Right lobe of liver (tissue), 4 donors: Measurements from ENCODE around the gene PLA2G2D.

Experiments
- POLR2A ChIP-seq: fragments of 450-650 bp; IDR thresholded peaks from one replicate; pipeline ENCODE4 v1.6.1; 2017; ENCODE audit warnings: antibody characterized with exemption, mild to moderate bottlenecking
- TF ChIP-seq, protein P1 (sequence below), 4 donors: fragments of 200-600 bp in 3 of 4; fragments of 450-650 bp in 1 of 4; IDR thresholded peaks; one replicate each; pipeline versions ENCODE4 v1.5.1 to v1.8.0; 2016 to 2022; ENCODE audit warnings: antibody characterized with exemption in 4 of 4, mild to moderate bottlenecking in 2 of 4
- donor health status: DM: no; HTN: no; CAD: no.
- donor health status: DM: no; HTN: no; CAD: no.
- donor health status: DM: no; HTN: yes; CAD: no.

DNA sequence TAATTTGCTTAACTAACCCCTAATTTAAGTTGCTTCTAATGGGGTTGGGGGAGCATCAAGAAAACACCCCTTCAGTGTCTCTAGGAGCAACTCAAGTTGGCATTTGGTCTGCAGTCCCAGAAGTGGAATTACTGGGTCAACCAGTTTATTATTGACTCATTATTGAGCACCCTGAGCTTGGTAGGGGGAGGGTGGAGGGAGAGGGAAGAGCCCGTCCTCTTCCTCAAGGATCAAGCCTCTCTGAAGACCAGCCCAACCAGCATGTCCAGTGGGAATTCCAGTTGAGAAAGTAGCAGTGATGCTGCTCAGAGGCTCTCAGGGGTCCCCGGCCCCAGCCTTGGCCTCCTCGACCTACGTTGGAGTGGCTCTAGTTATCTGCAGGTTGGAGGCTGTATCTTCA lies 17.7 kb upstream of the PLA2G2D start:
- TF ChIP-seq, protein P1, sequence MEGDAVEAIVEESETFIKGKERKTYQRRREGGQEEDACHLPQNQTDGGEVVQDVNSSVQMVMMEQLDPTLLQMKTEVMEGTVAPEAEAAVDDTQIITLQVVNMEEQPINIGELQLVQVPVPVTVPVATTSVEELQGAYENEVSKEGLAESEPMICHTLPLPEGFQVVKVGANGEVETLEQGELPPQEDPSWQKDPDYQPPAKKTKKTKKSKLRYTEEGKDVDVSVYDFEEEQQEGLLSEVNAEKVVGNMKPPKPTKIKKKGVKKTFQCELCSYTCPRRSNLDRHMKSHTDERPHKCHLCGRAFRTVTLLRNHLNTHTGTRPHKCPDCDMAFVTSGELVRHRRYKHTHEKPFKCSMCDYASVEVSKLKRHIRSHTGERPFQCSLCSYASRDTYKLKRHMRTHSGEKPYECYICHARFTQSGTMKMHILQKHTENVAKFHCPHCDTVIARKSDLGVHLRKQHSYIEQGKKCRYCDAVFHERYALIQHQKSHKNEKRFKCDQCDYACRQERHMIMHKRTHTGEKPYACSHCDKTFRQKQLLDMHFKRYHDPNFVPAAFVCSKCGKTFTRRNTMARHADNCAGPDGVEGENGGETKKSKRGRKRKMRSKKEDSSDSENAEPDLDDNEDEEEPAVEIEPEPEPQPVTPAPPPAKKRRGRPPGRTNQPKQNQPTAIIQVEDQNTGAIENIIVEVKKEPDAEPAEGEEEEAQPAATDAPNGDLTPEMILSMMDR (IDR thresholded peaks at IDR 0.05) = no peak
- no peak for TF ChIP-seq POLR2A
